Mesothelial cell of epicardium (in vitro differentiated cells): ENCODE measurements around the gene AMBP. TPM values are rescaled to one million over a fixed set of nuclear protein-coding genes. Genes with fewer than 3 reads are reported as not detected.

ENCODE experiments used
- DNase-seq, 2 experiments: peaks; one replicate each; pipeline ENCODE4 v3.0.0; 2021; ENCODE audit warnings: low spot score in 2 of 2; ENCODE audit not compliant: unreplicated experiment in 2 of 2
- H3K27ac Mint-ChIP-seq: 2 replicates; pipeline ENCODE4 v1.8.0; 2021; ENCODE audit warnings: mixed read lengths
- H3K27me3 Mint-ChIP-seq: 2 replicates; pipeline ENCODE4 v1.8.0; 2021; ENCODE audit warnings: low read depth, mixed read lengths
- H3K36me3 Mint-ChIP-seq: 2 replicates; pipeline ENCODE4 v1.8.0; 2021; ENCODE audit warnings: mixed read lengths
- H3K4me1 Mint-ChIP-seq: 2 replicates; pipeline ENCODE4 v1.8.0; 2021; ENCODE audit warnings: mixed read lengths
- H3K4me3 Mint-ChIP-seq: 2 replicates; pipeline ENCODE4 v1.8.0; 2021; ENCODE audit warnings: mild to moderate bottlenecking, moderate library complexity, mixed read lengths
- H3K9me3 Mint-ChIP-seq: 2 replicates; pipeline ENCODE4 v1.8.0; 2021; ENCODE audit warnings: mixed read lengths
- total RNA-seq: library from RNA; stranded (reverse); gene quantifications from 3 replicates; pipeline ENCODE4 v1.2.1, GENCODE V29; 2021
- TF ChIP-seq, protein P1 (sequence below): fragments of 200-600 bp; sonication (generic); IDR thresholded peaks from one replicate; pipeline ENCODE4 v1.5.0; 2021; ENCODE audit warnings: antibody characterized with exemption; ENCODE audit not compliant: unreplicated experiment

AMBP gene
- total RNA-seq, 1 donor from 2014 or later: 0.22 TPM

DNA sequence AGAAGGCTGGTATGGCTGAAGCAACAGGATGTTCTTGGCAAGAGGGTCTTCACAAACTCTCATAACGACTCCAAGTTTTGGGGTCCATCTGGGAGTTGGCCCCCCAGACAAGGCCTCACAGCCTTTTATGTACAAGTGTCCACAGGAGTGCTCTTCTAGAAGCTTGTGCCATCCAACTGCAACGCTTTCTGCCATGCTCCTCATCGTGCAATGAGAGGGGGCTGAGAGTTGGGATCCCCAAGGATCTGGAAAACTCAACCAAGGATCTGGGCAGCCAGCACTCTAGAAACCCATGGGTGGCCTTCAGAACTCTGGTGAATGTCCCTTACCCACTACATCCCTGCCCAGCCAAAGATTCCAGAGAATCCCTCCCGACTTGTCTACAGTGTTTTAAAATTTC, 8.5 kb upstream of the AMBP start:
- TF ChIP-seq, protein P1, sequence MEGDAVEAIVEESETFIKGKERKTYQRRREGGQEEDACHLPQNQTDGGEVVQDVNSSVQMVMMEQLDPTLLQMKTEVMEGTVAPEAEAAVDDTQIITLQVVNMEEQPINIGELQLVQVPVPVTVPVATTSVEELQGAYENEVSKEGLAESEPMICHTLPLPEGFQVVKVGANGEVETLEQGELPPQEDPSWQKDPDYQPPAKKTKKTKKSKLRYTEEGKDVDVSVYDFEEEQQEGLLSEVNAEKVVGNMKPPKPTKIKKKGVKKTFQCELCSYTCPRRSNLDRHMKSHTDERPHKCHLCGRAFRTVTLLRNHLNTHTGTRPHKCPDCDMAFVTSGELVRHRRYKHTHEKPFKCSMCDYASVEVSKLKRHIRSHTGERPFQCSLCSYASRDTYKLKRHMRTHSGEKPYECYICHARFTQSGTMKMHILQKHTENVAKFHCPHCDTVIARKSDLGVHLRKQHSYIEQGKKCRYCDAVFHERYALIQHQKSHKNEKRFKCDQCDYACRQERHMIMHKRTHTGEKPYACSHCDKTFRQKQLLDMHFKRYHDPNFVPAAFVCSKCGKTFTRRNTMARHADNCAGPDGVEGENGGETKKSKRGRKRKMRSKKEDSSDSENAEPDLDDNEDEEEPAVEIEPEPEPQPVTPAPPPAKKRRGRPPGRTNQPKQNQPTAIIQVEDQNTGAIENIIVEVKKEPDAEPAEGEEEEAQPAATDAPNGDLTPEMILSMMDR: no peak
- Mint-ChIP-seq H3K36me3 (no peaks in the 10 kb centered on the region), H3K27ac (no peak overlapping the region), H3K9me3 (no peaks in the 10 kb centered on the region), H3K4me1 (no peaks in the 10 kb centered on the region), H3K4me3 (no peak overlapping the region), H3K27me3 (peaks cover 13% of the 10 kb centered on the region)
- no peak for DNase-seq

DNA sequence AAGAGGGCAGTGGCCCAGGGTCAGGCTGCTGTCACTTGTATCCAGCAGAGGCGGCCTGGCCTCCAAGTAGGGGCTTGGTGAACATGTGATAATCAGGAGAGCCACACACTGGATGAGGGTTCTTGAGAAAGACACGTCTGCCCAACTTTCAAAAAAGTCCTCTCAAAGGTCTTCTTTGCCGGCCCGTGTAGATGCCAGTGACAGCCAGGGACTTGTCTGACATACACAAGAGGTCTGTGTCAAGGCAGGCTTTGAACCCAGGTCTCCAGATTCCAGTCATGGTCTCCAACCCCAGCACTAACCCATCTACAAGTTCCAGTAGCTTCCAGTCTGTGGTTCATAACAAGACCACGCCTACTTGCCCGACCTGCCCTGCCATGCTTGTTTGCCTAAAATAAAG, 7.9 kb upstream of the AMBP start:
- Mint-ChIP-seq H3K4me1 (no peaks in the 10 kb centered on the region), H3K27ac (no peak overlapping the region), H3K27me3 (peaks cover 12% of the 10 kb centered on the region), H3K4me3 (no peak overlapping the region), H3K9me3 (no peaks in the 10 kb centered on the region), H3K36me3 (no peaks in the 10 kb centered on the region)
- TF ChIP-seq, protein P1: no peak
- DNase-seq: no peak

DNA sequence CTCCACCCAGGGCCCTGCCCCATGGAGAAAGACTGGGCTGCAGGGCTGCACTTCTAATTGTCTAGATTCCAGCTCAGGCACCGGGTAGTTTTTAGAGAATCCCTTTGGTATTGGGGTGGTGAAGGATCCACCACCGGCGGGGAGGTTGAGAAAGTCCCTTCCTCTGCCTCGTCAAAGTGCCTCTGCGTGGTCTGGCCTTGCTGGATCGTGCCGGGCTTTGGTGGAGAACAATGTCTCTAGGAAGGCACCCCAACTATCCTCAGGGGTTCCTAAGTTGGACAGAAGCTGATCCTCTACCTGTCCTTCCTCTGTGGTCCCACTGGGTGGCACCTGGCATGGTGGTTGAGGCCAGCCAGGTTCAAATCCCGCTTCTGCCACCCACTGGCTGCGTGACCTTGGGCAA, 7.3 kb upstream of the AMBP start:
- DNase-seq: peak in 1 of 2 experiments; percentile 19
- peaks cover 12% of the 10 kb centered on the region for H3K27me3 Mint-ChIP-seq
- TF ChIP-seq, protein P1: no peak
- H3K4me3 Mint-ChIP-seq: no peak overlapping the region
- H3K9me3 Mint-ChIP-seq: no peaks in the 10 kb centered on the region
- no peaks in the 10 kb centered on the region for H3K36me3 Mint-ChIP-seq
- no peaks in the 10 kb centered on the region for H3K4me1 Mint-ChIP-seq
- no peak overlapping the region for H3K27ac Mint-ChIP-seq

DNA sequence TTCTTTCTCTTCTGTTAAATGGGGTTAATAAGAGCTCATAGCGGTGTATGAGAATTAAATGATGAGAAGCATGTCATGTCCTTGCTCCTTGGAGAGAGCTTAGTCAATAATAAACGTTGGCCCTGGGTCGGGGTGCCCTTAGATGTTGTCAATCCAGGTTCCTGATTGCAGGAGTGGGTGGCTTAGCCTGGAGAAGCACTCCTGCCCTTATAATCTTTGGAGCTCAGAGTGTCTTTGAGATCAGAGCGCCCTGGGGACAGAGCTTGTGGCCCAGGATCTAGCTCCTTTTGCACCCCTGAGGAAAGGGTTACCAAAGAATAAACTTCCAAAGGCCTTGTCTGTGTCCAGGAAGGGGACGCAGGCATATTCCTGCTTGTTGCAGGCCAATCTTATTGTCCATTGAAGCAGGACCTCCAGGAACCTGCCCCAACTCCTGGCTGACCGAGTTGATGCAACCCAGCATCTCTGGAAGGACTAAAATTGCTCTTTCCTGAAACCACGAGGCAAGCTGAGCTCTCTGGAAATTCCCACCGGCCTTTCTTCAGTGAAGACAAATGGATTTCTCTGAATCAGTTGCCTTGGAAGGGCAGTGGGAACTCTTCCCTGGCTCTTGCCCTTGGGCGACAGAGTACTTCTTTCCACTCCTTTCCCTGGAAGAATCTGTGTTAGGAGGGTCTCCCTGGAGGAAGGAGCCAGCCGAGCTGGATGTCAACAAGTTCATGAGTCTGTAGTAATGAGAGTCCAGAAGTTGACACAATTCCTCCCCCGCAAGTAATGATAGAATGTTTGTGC, 6.4 kb upstream of the AMBP start:
- no peaks in the 10 kb centered on the region for H3K4me1 Mint-ChIP-seq
- DNase-seq: peak in 1 of 2 experiments; percentile 36
- H3K9me3 Mint-ChIP-seq: no peaks in the 10 kb centered on the region
- H3K27ac Mint-ChIP-seq: no peak overlapping the region
- TF ChIP-seq, protein P1: no peak
- peaks cover 12% of the 10 kb centered on the region for H3K27me3 Mint-ChIP-seq
- no peaks in the 10 kb centered on the region for H3K36me3 Mint-ChIP-seq
- H3K4me3 Mint-ChIP-seq: no peak overlapping the region

DNA sequence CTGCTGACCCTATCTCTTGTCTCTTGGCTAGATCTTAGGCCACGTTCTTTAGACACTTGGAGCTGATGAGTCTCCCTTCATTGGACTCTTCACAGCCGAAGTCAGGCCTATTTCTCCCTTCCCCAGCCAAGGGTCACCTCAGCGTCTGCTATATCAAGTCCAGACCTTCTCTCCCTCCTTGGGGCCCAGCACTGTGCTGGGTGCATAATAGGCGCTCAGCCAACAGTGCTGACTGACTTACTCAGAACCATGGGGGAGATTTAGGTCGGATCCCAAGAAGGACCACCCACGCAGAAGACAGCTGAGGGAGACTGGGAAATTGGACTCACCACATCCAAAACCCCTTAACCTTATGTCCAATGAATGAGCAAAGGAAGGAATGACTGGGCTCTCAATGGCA, 5.6 kb upstream of the AMBP start:
- Mint-ChIP-seq H3K9me3 (no peaks in the 10 kb centered on the region), H3K27ac (no peak overlapping the region), H3K4me3 (no peak overlapping the region), H3K4me1 (no peaks in the 10 kb centered on the region), H3K36me3 (no peaks in the 10 kb centered on the region), H3K27me3 (peaks cover 12% of the 10 kb centered on the region)
- DNase-seq: peak in 1 of 2 experiments; percentile 33
- TF ChIP-seq, protein P1: no peak
